NOMO-1 (cell line): Measurements from ENCODE around the gene TBR1.

Experiments used
- DNase-seq, 2 experiments: peaks; one replicate each; lab custom pipeline; 2025; ENCODE audit not compliant: unreplicated experiment in 2 of 2; lab: John Stamatoyannopoulos, UW

TBR1 gene

GRCh38 chr2:161426922-161427663 is 11.0 kb downstream of the TBR1 start:
- DNase-seq, result no peak

- DNase-seq, result no peak
These were observed 11.8 kb downstream of the TBR1 start for GRCh38 chr2:161427664-161428587.

- DNase-seq, result no peak
These were observed 14.3 kb downstream of the TBR1 start for GRCh38 chr2:161430386-161430785.

- no peak for DNase-seq
These were observed 16.0 kb downstream of the TBR1 start for GRCh38 chr2:161432107-161432506.

- DNase-seq, result no peak
These were observed 18.0 kb downstream of the TBR1 start for GRCh38 chr2:161434118-161434517.

GRCh38 chr2:161436411-161436810 is 20.3 kb downstream of the TBR1 start:
- DNase-seq, result no peak

- DNase-seq, result no peak
These were observed 22.5 kb downstream of the TBR1 start for GRCh38 chr2:161438598-161438997.

GRCh38 chr2:161445097-161445496 is 29.0 kb downstream of the TBR1 start:
- no peak for DNase-seq

- no peak for DNase-seq
These were observed 32.3 kb downstream of the TBR1 start for GRCh38 chr2:161448431-161448830.

GRCh38 chr2:161471631-161472030 is 55.5 kb downstream of the TBR1 start:
- no peak for DNase-seq

- DNase-seq, result no peak
These were observed 58.8 kb downstream of the TBR1 start for GRCh38 chr2:161474920-161475319.
